Activated CD8-positive, alpha-beta memory T cell treated with anti-CD3 and anti-CD28 coated beads, Interleukin-2, amount 50 U/mL, for 48 hours (primary cell): ENCODE measurements around the gene STRA8.
"Not testable (repeated sequence)": the region's sequence is repeated elsewhere in the genome, so short reads cannot be mapped to it uniquely, and the experiment has no call there.

Experiments used
- DNase-seq: peaks from one replicate; pipeline ENCODE4 v3.0.0-alpha.2; 2020

STRA8 gene

DNA sequence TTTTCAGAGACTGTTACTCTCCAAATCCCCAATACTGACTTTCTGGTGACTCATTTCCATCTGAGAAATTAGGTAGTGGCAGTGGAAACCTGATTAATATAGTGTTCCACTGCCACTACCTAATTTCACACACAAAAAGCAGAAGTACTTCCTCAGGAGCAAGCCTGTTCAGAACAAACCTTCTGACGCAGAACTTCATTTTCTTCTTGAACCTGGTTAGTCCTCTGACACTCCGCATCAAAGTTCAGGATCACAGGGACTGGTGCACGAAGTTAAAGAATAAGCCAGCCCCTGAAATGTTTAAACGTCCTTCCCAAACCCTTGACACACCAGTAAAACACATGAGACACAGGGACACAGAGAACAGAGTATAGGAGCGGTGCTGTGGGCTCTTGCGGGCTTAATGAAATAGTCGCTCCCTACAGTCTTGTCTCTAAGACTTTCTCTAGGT is 26.7 kb upstream of the STRA8 start:
- no peak for DNase-seq

DNA sequence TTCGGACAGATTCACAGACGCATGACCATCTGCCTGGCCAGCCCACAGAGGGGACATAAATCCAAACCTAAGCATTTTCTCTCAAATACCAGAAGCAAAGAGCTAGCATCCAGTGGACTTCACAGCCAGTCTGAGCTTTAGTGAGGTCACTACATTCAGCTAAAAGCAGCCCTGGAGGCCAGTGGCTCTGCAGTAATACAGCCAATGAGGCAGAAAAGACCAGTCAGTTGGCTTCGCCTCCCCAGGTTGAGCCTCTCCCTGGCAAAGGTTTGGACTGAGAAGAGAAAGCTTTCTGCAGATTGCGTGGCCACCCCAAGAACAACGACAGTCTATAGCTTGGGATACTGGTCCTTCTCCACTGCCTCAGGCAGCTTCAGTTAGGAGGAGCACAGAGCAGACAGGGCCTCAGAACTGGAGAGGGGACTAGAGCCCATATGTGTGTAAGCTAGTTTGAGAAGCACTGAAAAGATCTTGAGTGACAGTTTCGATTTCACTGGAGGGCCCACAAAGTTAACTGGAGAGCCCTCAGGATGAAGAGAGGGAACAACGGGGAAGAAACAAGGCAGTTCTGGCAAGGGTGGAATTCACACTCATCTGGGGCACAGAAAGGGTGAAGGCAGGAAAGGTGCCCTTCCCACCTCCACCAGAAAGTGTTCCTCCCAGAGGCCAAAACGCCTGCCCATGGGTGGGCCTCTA is 26.1 kb upstream of the STRA8 start:
- no peak for DNase-seq

DNA sequence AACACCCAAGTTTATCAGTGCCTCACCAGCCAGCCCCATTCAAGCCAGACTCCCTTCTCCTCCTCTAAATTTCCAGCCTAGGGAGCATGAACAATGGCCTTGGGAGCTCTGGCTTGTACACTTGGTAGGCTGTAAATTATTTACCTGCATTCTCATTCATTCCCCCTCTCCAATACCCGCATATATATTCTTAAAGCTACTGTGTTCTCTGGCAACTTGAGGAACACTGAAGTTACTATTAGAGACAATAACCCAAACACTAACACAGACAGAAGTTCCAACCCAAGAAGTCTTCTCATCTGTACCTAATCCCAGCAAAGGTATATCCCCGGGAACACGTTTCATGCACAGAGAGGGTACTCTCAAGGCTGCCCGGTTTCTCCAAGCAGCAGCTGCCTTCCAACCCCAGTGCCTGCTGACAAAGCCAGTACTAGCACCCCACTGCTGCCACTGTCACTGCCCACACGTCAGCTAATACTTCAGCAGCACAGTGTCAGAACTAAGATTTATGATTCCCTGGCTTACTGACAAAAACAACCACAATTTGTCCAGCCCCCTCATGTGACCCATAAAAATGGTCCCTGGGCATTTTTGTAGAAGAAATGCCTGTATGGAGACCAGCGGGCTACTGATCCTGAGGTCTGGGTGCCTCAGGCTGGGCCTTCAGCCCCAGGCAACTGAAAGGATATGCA is 25.4 kb upstream of the STRA8 start:
- no peak for DNase-seq

DNA sequence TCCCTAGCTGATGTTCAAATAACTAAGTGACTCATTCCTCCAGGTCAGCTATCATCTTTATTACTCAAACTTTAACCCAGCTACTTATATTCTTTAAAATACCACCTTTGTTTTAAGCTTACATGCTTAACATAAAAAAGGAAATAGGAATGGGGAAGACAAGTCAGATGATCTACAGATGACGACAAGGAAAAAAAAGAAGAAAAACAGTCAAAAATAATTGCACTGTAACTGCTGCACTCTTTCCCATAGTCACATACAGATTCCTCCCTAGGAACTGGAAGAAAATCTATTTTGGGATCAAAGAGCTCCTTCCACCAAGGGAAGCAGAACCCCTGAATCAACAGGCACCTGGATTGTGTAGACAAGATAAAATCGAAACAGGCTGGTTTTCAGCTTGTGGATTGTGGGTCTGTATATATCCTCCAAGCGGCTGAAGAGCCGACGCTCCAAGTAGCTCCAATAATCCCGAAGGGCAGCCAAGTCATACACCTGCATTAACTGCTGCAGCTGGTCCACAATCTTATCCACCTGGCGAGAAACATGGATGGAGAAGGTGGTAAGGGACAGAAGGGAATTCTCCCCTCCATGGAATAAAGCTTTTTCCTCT is 24.3 kb upstream of the STRA8 start:
- DNase-seq: no peak

DNA sequence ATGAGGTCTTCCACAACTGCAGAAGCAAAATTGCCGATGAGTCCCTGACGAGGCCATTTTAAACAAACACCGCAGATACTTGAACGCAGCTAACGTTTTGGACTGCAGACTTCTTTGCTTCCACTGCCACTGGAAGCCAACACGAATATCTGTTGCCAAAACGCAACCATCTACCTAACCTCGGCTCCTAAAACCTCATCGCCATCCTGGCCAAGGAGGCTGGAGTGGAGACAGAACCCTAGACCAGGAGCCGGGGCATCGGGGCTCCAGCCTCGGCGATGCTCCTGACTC is 22.8 kb upstream of the STRA8 start:
- DNase-seq: no peak

DNA sequence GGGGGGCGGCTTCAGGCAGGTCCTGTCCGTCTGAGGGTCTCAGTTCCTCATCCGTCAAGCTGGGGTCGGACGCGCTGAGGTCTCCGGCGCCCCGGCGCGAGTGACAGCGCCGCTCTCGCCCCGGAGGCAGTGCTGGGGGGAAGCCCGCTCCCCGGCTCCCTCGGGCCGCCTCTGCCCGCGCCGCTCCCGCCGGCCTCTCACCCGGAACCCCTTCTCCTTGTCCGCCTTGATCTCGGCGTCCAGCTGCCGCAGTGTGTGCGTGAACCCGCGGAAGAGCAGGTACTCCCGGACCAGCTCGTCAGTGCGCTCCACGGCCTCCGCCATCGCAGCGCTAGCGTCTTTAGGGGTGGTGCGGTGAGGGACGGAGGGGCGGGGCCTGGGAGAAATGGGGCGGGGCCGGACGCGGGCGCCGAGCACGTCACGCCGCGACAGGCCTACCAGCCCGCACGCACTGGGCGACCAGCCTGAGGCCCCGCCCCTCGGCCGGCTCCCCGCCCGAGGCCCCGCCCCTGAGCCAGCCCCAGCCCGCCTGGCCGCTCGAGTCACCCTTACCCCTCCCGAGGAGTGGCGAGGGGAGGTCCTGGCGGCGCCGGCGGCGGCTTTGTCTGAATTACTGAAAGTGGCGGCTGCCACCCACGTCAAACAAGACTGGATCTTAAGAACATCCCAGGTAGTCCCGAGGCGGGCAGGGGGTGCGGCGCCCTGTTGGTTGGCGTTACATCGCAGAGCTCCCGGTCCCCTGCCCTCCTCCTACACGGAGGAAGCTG is 22.3 kb upstream of the STRA8 start, which contains the start of gene WDR91:
Gene WDR91 (minus strand): TSS at position 348 of the 767 bp plus-strand sequence. CDS start 24 bp downstream, at position 324.
- peak; percentile 98 for DNase-seq

DNA sequence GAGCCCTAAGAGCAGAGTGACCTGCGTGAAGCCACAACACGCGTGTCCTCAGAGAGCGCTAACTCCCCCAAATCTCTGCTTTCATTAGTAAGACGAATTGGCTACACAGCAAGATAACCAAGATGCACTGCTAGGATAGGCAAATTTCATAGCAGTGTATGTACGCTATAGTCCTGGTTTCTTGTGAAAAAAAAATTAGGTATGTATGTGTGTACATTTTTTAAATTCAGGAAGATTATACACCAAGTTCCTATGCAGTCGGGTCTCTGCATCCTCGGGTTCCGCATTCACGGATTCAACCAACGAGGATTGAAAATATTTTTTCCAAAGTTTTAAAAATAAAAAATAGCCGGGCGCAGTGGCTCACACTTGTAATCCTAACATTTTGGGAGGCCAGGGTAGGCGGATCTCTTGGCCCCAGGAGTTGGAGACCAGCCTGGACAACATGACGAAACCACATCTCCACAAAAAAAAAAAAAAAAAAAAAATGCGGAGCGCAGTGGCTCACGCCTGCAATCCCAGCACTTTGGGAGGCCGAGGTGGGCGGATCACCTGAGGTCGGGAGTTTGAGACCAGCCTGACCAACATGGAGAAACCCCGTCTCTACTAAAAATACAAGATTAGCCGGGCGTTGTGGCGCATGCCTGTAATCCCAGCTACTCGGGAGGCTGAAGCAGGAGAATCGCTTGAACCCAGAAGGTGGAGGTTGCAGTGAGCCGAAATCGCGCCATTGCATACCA is 21.5 kb upstream of the STRA8 start:
- DNase-seq: not testable (repeated sequence)

DNA sequence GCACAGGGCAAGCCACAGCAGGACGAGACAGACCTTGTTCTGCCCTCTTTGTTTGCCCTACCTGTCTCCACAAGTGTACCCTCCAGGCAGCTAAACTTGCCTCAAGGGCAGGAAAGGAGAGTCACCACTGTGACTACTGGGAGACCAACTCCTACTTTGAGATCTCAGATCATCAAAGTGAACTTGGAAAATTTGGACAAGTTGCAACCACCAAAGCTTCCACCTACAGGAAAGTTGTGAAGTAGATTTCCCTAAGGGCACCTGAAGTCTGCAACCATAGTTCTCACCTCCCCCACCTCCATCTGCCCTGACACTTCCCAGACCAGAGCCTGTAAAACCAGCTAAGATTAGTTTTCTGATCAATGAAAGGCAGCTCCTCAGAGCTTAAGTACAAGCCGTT is 19.8 kb upstream of the STRA8 start:
- DNase-seq: no peak

DNA sequence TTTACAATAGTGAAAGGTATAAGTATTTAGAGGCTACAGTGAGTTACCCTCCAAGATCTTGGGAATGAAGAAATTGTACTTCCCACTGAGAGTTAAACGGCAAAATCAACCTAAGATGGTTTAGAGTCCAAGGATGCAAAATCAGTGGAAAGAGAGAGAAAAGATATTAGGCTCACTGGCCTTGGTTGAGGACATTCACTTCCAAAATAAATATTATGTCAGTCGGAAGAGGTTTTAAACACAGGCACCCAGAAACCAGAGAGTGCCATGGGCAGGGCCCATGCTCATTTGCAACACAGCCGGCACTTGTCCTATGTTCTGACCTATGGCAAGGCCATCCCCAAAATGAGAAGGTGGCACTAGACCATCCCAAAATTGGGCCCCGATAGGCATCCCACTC is 18.5 kb upstream of the STRA8 start:
- no peak for DNase-seq

DNA sequence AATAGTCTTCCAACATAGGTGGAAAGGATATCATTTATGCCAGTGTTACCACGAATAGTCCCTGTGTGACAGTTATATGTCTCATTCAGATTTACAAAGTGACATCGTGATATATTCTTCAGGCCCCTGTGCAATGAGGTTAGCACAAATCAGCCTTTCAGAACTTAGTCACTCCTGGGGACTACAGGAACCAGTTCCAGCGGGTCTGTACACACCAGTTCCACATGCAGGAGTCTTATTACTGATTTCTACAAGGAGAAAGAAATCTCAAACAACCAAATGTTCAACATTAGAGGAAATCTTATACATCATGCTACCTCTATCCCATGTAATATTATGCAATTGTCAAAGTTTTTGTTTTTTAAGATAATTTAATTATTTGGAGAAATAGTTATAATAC is 17.9 kb upstream of the STRA8 start:
- no peak for DNase-seq

DNA sequence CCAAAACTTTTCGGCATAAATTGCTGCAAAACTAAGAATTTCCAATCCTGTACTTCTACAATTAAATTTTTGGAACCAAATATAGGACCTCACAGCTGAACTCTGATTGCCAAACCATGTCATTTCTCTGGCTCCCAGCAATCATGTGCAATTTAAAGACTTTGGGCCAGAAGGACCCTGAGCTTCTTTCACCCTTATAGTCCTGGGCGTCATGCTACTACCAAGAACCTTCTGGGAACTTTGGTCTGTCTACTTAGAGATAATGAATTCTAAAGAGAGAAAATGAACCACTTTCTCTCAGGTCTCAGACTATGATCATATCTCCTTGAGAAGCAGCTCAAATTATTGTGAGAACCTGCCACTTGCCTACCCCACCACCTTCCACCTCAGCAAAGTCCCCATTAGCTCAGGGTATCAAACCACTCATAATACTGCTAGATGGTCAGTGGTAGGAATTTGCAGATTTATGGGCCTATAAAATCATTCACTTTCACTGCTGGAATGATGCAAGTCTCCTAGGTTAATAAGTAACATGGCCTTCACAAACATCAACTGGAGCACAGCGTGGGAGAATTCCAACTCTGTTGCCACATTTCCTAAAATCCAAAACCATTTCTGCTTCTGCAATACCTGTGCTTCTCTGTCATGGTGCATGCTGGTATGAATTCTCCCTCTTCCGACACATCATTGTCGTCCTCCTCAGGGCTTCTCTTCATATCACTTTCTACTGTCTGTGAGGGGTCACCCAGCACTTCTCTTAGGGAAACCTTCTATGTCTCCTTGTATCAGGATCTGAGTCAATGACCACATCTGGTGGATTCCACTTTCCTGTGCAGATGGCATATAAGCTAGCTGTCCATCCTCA is 15.8 kb upstream of the STRA8 start:
- no peak for DNase-seq

DNA sequence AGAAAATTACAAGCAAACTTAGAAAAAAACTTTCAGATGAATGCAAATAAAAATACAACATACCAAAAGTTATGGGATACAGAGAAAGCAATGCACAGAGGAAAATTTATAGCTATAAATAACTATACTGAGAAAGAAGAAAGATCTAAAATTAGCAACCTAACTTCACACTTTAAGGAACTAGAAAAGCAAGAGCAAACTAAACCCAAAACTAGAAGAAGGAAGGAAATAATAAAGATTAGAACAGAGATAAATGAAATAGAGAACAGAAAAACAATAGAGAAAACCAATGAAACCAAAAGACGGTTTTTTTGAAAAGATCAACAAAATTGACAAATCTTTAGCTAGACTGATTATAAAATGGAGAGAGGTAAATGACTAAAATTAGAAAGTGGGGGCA is 9.6 kb upstream of the STRA8 start:
- no peak for DNase-seq

DNA sequence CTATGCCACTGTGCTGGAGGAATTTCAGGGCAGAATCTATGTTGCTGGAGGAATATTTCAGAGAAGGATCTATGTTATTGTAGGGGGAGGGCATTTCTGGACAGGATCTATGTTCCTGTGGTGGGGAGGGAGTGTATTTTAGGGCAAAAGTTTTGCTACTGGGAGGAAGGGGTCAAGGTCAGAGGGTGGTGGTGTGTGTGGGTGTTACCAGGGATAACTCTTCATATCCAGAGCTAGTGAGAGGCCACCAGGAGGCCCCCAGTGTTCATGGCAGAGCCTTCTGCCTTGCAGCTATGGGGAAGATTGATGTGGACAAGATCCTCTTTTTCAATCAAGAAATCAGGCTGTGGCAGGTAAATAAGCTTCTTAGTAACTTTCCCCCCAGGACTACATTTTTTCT is 2.0 kb upstream of the STRA8 start:
- no peak for DNase-seq

DNA sequence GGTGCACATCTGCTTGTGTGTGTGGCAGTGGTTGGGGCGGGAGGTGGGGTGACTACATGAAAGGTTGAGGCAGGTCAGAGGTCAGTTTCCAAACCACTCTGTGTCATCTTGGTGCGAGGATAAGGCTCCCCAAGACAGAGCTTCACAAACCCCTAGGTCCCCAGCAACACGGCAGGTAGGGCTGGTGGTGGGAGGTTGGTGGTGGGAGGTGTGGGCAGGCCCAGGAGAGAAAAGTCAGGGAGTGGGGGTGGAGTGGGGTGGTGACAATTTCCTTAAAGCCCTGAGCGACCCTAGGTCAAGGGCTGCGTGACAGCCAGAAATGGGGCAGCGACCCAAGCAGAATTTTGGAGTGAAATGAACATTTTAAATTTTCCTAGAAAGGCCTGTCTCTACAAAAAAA is 1.6 kb upstream of the STRA8 start:
- DNase-seq: no peak

DNA sequence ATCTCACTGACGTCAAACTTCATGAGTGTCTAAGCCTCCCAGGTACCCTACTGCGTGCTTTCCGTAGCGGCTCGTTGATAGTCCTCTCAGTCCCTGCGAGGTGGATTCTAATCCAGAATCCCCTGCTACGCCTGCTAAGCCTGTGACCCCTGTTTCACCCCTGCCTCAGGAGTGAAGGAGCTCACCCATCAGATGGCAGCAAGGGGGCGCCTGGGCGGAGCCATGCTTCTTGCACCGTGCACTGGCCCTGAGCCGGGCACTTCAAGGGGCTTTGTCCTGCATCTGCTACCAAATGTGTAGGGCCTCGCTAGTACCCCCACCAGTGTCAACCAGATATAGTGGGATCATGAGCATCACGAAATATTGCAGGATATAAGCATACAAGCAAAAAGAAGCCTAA is 918 bp upstream of the STRA8 start:
- DNase-seq: no peak

DNA sequence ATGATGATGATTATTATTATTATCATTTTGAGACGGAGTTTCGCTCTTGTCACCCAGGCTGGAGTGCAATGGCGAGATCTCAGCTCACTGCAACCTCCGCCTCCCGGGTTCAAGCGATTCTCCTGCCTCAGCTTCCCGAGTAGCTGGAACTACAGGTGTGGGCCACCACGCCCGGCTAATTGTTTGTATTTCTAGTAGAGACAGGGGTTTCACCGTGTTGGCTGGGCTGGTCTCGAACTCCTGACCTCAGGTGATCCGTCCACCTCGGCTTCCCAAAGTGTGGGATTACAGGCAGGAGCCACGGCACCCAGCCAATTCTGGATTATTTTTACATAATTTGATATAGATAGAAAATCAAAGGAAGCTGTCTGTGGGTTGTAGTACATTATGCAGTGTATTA is 457 bp downstream of the STRA8 start:
- DNase-seq: not testable (repeated sequence)

DNA sequence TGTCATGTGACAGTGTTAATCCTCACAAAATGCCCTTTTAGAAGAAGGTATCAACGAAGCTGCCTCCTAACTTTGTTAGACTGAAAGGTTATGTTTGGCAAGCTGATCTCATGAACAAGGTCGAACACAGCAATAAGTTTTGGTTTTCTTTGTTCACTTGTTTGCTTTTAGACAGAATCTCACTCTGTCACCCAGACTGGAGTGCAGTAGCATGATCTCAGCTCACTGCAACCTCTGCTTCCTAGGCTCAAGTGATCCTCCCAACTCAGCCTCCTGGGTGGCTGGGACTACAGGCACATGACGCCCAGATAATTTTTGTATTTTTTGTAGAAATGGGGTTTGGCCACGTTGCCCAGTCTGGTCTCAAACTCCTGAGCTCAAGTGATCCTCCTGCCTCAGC is 1.1 kb downstream of the STRA8 start:
- no peak for DNase-seq

DNA sequence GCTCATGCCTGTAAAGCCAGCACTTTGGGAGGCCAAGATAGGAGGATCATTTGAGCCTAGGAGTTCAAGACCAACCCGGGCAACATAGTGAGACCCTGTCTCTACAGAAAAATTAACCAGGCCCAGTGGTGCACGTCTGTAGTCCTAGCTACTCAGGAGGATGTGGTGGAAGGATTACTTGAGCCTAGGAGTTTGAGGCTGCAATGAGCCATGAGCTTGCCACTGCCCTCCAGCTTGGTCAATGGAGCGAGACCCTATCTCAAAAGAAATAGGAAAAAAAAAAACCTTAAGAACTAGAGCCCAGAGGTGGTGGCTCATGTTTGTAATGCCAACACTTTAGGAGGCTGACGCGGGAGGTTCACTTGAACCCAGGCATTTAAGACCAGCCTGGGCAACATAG is 2.2 kb downstream of the STRA8 start:
- no peak for DNase-seq

DNA sequence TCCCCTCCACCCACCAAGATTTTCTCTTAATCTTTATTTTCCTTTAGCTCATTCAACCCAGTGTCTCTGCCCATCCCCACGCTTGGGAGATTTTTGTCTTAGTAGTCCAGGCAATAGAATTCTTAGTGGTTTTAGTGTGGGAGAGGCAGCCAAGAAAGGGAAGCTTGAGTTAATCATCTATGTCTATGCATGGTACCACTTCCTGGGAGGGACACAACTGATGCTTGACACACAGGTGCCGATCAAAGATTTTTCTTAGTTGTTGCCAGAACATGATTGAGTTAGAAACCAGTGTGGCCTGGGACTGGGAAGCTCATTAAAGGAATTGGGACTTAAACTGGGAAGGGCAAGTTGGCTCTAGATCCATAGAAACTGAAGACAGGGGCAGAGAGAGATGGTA is 3.1 kb downstream of the STRA8 start:
- no peak for DNase-seq

DNA sequence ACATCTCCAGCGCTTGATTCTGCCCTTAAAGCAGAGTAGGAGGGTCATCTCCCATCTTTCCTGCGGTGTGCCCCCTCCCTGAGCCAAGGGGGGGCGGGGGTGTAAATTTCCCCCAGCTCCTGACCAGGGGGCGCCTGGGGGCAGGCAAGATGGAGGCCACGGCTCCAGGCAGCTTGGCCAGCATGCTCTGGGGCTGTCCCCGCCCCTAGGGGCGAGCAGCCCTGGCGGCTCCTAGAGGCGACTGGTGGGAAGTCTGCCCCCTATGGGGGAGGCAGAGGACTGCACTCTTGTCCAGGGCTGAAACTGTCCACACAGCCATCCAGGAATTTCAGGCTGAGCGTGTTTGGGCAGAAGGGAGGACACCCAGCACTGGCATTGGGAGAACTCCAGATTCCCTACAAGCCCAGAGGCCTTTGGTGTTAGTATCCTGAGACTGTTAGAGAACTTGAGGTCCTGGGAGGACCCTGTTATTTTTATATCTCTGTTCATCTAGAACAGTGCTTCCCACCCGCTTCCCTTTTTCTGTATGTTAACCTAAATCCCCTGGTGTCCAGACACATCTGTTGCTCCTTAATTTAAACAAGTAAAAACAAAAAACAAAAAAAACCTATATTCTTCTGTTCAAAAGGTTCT is 4.6 kb downstream of the STRA8 start:
- peak; percentile 60 for DNase-seq

DNA sequence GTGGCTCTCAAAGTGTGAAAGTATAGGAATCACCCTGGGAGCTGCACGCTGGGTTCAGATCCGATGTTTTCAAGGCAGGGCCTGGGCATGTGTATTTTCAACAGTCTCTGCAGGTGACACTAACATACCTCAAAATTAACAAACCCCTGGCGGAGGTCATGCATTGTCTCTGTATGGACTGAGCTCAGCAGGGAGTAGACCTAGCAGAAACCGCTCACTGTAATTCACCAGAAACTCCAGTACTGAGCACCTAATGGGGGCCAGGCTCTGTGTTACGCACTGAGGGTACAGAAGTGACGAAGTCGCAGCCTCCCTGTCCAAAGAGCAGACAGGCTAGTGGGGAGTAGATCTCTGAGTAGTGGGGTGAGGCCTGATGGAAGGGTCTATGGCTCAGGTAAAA is 5.6 kb downstream of the STRA8 start:
- DNase-seq: no peak

DNA sequence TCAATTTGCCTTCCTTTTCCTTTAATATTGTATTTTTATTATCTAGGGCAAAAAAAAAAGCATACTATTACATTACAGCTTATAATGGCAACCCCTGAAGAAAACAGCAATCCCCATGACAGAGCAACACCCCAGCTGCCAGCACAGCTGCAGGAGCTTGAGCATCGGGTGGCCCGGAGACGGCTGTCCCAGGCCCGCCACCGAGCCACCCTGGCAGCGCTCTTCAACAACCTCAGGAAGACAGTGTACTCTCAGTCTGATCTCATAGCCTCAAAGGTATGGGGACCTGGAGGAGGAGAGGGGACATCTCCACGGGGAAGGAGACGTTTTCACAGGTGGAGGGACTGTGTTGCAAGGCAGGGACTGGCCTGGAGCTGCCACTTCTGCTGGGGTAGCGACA is 6.8 kb downstream of the STRA8 start:
- DNase-seq: no peak
